ENCODE results near the gene TFIP11.

Gene TFIP11

DNA sequence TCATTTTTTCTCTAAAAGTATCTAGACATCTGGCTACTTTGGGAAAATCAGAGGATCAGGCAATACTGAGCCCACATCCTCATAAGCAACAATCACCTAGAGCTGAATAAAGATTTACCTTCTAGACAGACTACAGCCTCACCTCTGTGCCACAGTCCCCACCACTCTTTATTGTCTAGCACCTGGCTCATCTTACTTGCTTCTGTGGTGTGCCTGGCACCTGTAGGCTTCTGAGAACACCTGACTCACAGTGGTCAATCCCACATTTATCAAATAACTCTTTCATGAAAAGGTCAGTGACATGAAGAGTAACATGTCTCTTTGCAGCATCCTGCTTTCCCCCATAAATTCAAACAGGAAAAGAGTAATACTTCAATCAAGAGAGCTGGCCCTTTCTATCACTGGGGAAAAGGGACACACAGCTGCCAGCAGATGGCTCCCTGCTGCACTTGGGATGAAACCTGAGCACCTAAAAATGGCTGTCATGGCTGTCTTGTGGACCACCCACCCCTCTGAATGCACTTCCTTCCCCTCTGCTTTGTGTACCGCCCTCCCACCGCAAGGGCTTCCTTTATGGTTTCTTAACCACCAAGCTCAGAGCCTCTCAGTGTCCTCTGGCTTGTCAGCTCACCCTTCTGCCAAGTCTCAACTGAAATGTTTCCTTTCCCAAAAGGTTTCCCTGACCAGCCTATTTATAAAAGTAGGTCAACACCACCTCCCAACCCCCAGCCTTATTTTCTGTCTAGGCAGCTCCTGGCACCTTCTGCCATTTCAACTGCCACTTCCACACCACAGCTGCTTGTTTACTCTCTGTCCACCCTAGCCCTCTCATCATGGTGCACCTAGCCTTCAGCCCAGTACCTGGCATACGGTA lies 9.3 kb downstream of the TFIP11 start:
- DNase-seq: peak; percentile 79

DNA sequence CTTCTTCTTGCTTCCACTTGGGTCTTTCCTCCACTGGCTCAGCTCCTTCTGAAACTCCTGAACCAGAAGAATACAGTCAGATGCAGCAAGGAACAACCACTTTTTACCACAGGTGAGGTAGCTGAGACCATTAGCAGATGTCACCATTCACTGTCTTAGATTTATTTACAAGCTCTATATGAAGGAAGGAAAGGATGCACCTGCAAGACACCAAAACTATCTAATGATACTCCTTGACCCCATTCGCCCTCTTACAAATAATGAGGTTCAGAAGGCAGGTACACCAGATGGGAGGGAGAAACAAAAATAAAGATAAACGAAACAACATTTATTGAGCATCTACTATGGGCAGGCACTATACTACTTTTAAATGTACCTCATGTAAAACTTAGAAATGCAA lies 10.3 kb downstream of the TFIP11 start:
- DNase-seq: no peak

DNA sequence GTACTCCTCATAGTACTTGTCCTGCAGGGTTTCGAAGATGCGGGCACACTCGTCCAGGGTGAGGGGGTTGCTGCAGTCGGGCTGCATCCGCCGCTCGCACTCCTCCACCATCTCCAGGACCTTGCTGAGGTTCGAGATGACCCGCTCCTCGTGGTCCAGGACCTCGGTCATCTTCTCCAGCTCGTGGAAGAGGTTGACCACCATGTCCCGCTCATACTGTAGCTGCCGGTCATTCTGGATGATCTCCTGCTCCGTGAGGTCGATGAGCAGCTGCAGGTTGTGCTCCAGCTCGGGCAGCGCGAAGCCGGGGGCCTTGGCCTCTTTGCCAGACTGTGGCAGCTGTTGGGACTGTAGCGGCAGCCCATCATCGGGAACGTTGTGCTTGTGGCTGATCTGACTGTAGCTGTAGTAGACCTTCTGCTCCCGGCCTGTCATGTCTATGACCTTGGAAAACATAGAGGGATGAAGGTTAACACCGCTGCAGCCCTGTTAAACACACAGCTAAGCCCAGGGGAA lies 13.0 kb downstream of the TFIP11 start:
- DNase-seq: no peak

DNA sequence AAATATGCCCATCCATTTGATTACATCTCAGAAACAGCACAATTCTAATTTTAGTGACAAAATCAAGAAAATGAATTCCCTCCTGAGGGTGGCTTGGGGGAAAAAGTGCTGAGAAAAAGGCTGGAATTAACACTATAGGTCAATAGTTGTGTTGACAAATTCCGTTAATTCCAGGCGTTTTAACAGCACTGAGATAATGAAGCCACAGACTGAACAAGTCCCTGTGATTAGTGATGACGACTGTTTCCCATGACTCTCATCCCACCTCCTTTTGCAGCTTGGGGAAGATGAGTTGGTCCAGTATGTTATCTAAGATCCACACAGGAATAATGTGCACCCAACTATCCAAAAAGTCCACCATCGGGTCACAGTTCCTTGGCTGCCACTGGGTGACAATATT lies 15.8 kb downstream of the TFIP11 start:
- DNase-seq: no peak

DNA sequence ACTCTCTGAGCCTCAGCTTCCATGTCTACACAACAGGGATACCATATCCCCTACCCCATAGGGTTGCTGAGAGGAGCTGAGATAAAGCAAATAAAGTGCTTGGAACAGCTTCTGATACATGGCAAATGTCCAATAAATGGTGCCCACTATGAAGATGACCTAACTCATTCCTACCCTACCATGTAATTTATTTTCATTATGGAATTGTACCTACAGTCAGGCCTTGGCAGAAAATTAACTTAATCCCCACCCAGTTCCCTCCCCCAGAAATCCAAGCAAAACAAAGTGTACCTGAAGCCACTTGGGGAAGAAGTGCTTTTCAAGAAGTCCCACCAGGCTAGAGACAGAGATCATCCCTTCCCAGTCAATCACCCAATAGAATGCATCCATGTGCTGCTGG lies 17.8 kb downstream of the TFIP11 start:
- DNase-seq: no peak

DNA sequence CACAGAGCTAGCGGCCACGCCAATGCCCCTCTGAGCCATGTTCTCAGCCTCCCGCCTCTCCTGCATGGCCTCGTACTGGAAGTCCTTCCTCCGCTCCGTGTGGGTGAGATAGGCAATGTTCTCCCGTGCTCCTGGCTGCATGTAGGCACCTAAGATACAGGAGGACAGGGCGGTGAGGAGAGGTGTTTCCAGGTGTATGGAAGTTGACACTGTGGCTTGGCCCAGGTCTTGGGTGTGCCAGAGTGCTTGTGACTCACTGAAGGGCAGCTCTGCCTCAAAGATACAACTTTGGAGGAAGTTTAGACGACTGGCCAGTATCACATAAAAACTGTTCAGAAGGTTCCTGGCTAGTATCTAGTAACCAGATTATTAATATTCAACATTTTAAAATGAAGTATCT lies 20.1 kb downstream of the TFIP11 start:
- no peak for DNase-seq

DNA sequence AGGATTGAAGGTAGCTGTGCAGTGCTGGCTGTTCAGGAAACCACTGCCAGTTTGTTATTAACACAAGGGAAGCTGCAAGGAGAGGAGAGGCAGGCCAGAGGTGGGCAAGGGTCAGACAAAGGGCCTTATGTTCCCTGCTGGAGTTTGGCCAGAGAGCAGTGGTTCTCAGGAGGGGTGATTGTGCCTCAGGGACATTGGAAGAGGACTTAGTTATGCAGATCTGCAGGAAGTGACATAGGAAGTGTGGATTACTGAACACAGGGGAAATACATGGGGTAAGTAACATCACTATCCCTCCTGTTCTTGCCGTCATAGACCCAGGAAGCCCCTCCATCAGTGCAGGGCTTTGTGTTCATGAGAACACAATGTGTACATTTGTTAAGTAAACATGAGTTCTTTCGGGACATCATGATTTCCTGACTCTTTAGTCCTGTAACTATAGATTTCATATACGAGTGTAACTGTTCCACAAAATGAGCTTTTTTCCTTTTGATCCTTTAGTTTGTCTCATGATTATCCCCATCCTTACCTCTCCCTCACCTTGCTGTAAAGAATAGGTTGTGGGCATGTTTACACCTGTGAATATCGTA lies 22.7 kb downstream of the TFIP11 start:
- DNase-seq: no peak

DNA sequence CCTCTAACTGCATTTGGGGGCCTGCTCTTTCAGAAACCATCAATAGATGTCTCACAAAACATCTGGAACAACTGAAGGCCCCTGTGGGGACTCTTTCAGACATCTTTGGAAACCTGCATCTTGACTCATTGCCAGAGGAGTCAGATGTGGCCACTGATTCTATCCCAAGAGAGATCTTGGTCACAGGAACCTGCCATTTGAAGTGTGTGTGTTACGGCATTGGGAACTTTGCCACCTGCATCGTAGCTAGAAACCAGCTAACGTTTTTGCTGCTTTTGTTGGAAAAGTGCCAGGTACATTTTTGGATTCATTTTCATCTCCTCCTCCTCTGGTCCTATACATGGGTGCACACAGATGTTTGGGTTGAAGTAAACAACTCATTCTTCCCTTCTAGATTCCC lies 24.3 kb downstream of the TFIP11 start:
- DNase-seq: no peak

DNA sequence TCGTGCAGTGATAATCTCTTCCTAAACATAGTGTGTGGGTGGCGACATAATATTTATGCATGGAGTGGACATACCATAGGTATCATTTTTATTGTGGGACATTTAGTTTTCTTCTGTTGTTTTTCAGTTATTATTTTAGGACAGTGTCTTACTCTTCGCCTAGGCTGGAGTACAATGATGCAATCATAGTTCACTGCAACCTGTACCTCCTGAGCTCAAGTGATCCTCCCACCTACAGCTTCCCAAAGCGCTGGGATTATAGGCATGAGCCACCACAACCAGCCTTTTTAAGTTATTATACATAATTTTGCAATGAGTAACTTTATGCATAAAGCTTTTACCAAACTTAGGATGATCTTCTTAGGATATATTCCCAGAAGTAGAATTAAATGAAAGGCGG lies 25.9 kb downstream of the TFIP11 start:
- no peak for DNase-seq

DNA sequence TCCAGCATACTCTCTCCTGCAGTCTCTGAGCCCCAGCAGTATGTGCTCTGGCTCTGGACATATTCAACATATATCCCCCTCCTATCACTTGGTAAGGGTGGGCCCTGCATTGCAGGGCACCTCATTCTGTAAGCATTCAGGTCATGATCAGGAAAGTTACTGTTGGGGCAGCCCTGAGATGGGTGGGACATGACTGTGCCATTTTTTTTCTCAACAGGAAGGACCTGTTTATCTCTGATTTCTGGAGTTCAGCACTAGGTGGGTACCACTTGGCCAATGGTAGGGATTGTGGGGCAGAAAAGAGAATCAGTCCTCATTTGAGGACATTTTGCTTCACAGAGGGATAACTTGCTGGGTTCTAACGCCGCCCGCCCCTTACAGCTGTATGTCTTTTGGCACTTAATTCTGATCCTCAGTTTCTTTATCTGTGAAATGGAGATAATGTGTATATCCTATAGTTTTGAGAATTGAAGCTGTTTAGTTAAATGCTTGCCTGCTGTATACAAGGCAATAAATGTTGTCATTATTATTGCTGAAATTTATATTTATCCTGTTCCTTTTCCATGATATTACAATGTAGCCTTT lies 26.4 kb downstream of the TFIP11 start:
- DNase-seq: no peak

DNA sequence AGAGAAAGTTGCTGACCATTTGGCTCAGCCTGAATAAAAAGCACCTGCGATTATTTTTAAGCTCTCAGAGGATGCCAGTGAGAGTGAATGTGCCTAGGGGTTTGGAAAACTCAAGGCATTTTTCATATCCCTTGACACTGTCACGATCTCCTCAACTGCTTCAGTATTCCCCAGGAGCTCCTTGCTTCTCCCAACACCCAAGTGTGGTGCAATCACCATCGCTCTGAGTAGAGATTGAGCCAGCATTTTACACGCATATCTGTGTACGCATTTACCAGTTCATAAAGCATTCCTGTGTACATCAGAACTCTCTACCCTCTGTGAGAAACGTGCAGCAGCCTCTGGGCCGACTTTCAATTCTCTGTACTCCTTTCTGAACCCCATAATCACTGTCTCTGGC lies 27.3 kb downstream of the TFIP11 start:
- no peak for DNase-seq

DNA sequence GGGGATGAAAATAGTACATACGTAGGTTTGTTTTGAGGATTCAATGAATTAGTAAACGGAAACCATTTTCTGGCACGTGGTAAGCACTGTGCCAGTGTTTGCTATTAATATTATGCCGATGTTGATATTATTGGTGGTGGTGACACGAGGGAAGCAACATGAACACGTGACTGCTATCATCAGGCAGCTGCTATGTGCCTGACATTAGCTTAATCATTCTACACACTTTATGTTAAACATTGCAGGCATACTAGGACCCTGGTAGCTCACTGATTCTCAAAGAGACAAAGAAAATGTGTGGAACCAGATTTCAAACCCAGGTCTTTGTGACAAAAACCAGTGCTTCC lies 27.9 kb downstream of the TFIP11 start:
- no peak for DNase-seq

DNA sequence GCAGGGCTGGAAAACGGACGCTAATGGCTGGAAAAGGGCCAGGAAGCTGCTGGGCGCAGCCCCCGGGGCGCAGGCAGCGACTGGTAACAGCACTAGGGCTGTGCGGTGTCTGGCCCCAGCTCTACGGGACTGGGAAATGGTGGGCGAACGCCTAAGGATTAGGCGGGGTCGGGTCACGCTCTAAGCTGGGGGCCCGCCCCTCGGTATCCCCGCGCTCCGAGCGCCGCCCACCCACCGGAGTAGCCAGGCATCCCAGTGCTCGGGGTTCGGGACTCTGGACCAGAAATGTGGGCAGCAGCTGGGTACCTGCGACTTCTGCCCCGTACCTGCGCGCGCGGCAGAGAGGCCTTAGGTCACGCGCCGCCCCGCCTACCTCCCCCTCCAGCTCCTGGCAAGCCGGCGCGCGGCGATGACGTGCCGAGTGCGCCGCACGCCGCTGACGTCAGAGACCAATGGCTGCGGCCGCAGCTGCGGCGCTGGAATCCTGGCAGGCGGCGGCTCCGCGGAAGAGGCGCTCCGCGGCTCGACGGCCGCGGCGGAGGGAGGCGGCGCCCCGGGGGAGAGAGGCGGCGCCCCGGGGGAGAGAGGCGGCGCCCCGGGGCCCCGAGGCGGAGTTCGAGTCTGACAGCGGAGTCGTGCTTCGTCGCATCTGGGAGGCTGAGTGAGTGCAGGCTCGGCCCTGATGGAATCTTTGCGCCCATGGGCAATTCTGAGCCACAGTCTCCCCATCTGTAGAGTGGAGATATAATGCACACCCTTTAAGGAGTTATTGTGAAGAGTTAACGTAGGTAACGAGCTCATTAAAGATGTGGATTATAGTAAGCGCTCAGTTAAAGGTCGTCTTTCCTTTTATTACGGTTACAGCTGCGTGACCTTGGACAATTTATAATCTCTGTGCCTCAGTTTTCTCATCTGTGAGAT lies 28.6 kb downstream of the TFIP11 start, which contains the start of the genes HPS4 and SRRD:
HPS4 (minus strand) TSS at position 345 of the 921 bp plus-strand sequence. CDS start 2,021 bp downstream, outside the sequence.
SRRD (plus strand) TSS at position 439 of the 921 bp plus-strand sequence; CDS start at position 453, 14 bp downstream.
- DNase-seq: peak; percentile 93

DNA sequence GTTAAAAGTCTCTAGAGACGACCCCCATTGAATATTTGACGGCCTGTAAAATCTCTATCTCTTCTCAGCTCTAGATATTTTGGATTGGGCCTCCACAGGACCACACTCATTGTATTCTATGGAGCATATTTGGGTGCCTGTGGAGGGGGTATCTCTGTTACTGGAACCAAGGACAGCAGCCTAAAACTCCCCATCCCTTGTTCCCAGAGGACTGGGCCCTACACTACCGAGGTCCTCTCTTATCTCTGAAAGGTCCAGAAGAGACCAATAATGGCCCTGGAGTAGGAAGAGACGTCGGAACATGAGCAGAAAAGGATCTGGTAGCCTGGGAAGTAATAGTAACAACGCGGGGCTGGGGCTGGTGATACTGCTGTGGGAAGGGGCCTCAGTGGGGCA lies 29.2 kb downstream of the TFIP11 start:
- DNase-seq: no peak

DNA sequence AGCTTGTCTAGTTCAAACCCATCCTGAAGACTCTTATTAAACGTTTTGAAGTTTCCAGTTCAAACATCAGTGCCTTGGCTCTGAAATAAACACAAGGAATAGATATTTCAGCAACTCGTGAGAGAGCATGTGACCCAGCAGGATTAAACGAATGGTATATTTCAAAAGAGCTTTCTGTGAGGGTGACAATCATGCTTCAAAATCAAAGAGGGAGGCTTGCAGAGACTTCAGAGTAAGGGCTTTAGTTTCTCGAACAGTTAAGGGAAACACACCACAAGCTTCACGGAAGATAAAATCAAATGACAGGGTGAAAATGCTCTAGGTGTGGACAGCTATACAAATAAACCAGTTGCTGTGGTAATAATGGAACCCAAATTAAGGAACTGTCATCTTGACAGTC lies 30.1 kb downstream of the TFIP11 start:
- DNase-seq: no peak

DNA sequence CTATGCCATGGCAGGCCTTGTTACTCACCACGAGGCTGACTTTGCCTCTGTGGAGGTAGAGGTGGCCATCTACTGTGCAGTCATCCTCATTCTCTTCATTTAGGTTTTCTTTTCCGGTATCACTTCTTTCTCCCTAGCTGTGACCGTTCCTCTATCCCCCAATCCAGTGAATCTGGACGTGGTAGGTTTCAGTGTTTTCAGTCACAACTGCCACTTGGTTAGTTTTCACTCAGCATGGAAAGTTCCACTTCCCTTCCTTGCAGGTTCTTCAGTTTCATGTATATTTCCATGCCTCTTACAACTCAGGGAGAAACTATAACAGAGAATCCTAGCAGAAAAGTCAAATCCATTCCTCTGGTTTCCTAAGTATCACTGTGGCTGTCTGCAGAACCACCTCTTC lies 30.6 kb downstream of the TFIP11 start:
- DNase-seq: no peak

DNA sequence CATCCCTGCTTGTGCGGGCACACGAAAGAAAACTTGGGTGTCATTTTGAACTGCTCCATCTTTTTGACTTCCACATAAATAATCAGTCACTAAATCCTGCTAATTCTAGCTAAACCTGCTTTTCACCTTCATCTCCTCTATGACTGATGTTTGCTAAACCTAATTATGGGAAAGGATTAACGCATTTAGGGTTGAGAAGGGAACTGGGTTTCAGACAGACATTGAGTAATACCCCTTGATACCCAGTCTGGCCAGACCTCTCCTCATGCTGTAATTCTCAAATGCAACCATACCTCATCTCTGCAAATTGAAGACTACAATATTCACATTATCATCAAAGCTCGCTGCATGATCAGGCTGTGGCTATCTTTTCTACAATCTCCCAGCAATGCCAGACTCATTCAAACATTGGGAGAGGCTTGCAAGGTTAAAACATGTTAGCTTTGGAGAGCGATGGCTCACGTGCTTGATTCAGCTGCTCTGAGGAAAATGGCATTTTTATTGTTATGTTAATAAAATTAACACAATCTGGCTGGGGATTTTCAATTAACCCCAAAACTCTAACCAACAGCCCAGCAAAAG lies 31.1 kb downstream of the TFIP11 start:
- no peak for DNase-seq

DNA sequence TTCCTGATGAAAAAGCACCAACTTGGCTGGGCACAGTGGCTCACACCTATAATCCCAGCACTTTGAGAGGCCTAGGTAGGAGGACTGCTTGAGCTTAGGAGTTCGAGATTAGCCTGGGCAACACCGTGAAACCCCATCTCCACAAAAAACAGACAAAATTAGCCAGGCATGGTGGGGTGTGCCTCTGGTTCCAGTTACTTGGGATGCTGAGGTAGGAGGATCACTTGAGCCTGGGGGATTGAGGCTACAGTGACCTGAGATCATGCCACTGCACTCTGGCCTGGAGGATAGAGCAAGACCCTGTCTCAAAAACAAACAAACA lies 31.7 kb downstream of the TFIP11 start:
- DNase-seq: no peak

DNA sequence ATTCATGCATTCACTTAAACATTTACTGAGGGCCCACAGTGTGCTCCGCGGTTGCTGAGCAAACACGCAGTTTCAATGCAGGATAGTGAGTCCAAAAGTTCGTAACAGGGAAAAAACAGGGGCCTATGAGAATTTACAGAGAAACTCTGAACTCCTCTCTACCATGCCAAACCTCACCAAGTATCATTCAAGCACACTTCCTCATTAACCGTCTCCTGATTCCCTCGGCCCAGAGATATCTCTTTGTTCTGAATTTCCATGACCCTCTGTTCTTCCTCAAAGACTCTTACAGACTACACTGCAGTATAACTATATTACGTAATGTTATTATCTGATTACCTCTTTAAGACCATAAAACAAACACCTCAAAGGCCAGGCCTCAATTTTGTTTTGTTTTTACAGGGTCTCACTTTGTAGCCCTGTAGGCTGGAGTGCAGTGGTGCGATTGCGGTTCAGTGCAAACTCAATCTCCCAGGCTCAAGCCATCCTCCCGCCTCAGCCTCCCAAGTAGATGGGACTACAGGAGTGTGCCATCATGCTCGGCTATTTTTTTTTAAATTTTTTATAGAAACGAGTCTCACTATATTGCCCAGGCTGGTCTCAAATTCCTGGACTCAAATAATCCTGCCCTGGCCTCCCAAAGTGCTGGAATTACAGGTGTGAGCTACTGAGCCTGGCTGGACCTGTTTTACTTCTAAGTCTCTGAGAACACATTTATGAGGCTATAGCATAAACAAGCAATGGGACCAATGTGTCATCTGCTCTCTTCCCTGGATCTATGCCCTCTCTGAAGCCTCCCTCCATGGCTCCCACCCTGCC lies 32.3 kb downstream of the TFIP11 start:
- DNase-seq: no peak

DNA sequence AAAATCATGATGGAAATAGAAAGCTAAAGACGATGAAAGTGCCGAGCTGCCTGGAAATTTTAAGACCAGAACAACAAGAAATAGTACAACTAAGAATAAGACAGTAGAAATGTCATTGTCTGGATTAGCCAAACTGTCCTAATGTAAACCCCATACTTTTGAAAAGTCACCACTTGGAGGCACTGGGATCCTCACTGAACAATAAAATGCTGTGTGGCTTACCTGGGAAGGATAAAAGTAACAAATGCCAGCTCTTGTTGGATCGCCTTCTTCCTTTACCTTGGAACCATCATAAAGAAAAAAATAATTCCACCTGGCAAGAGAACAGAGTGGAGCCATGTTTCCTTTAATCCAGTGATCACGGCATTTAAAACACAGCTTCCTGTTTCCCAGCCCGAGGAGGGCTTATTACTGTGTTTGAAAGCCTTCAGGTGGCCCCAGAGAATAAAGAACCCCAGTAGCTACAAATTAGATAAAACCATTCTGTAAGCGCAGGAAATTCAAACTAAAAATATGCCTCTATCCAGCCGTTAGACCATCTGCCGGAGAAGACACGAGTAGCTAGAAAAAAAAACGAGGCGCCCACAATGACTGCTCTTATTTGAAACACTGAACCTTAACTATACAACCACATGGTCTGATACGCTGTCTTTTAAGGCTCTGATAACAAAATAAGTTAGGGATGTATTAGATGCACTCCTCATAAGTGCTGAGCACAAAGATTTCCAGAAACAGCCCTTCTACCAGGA lies 33.1 kb downstream of the TFIP11 start:
- no peak for DNase-seq

DNA sequence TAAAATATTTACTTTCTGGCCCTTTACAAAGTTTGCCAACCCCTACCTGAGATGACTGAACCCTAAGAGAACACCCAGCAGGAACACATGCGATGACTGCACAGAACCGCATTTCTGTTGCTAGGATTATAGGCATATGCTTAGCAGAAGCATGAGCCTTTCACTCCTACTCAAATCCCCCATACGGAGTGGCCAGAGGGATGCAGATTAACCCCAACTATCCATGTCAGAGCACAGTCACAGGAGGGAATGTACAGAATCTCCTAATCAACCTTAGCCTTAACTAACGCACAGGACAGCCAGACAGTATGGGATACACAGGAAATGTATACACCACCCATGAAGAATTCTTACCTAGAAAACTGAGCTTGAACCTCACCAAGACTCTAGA lies 34.9 kb downstream of the TFIP11 start:
- no peak for DNase-seq

All from CD4-positive, alpha-beta T cell treated with Interleukin-15 for 1 hour (primary cell).